ENCODE measurements around the gene EPN3. TPM values are rescaled to one million over a fixed set of nuclear protein-coding genes. Genes with fewer than 3 reads are reported as not detected.

Gene EPN3
- total and polyA plus RNA-seq, 2 donors (not counting 1 experiment from before 2014, with no cell fraction given), result not detected

- POLR2A ChIA-PET, result no interaction called here
- CTCF ChIA-PET, result interaction anchor here (0.9 to 1.5 kb wide), 3 partner anchors 9 to 146 kb away, joined by 4 to 7 read pairs (median 5); no protein-coding TSS in a partner anchor
Observed at GRCh38 chr17:50550661-50551432, 18.3 kb downstream of the EPN3 start.

More at GRCh38 chr17:50550661-50551432, 18.3 kb downstream of the EPN3 start:
- no peak for DNase-seq
- Histone ChIP-seq H3K4me2 (replicated peaks; ENCODE audit: low read depth, low read length, poor library complexity, severe bottlenecking) (no peak overlapping the region), H3K27me3 (replicated peaks in 1 of 4; ENCODE audit: control extremely low read depth in 1 of 4, control insufficient read depth in 3 of 4, insufficient read depth in 4 of 4, low read length in 3 of 4) (peaks cover 0 to 5% (median 0%) of the 10 kb centered on the region in 4 experiments), H4K20me1 (ENCODE audit: control insufficient read depth, insufficient read depth, low read length, poor library complexity, severe bottlenecking) (no peaks in the 10 kb centered on the region), H3K4me1 (ENCODE audit: control insufficient read depth in 2 of 2, insufficient read depth in 2 of 2, low read length in 2 of 2) (peaks cover 9 to 13% of the 10 kb centered on the region in 2 donors), H3K9me3 (ENCODE audit: control extremely low read depth in 1 of 3, control insufficient read depth in 2 of 3, insufficient read depth in 1 of 3, low read length in 2 of 3) (no peaks in the 10 kb centered on the region), H2AFZ (ENCODE audit: insufficient read depth, low read depth, low read length, poor library complexity, severe bottlenecking) (no peak overlapping the region), H3K79me2 (ENCODE audit: control insufficient read depth, insufficient read depth, low read length) (no peaks in the 10 kb centered on the region), H3K27ac (ENCODE audit: low read length in 2 of 2) (no peak overlapping the region), H3K9ac (ENCODE audit: low read length) (no peak overlapping the region), H3K36me3 (replicated peaks in 1 of 2; ENCODE audit: control extremely low read depth in 1 of 2, control insufficient read depth in 1 of 2, extremely low read depth in 1 of 2, insufficient read depth in 2 of 2, low read length in 1 of 2) (peaks cover 0 to 3% of the 10 kb centered on the region in 2 experiments), H3K4me3 (ENCODE audit: control extremely low read depth in 1 of 5, extremely low read depth in 1 of 5, insufficient read depth in 1 of 5, low read depth in 2 of 5, low read length in 4 of 5) (no peak overlapping the region)
- TF ChIP-seq EZH2 (IDR thresholded peaks at IDR 0.05; ENCODE audit: borderline replicate concordance, insufficient read depth, low read depth, low read length, poor library complexity, severe bottlenecking) (no peak), CTCF (IDR thresholded peaks at IDR 0.05) (no peak)
- Mint-ChIP-seq H3K9me3 (ENCODE audit: insufficient read depth) (no peaks in the 10 kb centered on the region), H3K4me1 (peaks cover 10% of the 10 kb centered on the region), H3K4me3 (no peak overlapping the region), H3K27me3 (no peaks in the 10 kb centered on the region), H3K27ac (no peak overlapping the region)
- whole genome bisulfite sequencing (ENCODE audit: insufficient coverage), result 93% methylated on average over 28 of the region's 32 CpGs
- ATAC-seq (ENCODE audit: low read depth), result no peak
- intact Hi-C loops (cut with micrococcal nuclease), result no loop called here

All from B cell (primary cell).